K562 (cell line): ENCODE data around the gene SLC66A2. TPM values are rescaled to one million over a fixed set of nuclear protein-coding genes. Genes with fewer than 3 reads are reported as not detected.

Experiments used
- ATAC-seq: fragments of 200-7000 bp; cut with Tn5 transposase; 3 replicates; pipeline ENCODE4 v1.9.1; 2020; ENCODE audit warnings: moderate library complexity
- BruUV-seq: library from RNA; stranded (reverse); fragments of 400-500 nt; replicated peaks from 2 replicates; lab custom pipeline; 2021; lab: Mats Ljungman, UMichigan
- CTCF ChIA-PET: fragments of 300-600 bp; formaldehyde crosslinking; extraction: SDS; loops from one replicate; lab custom pipeline; 2021; ENCODE audit warnings: low intra/inter-chr PET ratio; lab: Yijun Ruan, JAX
- POLR2A ChIA-PET: fragments of 300-600, 350-650 bp; sonication (Branson Sonifier 250); formaldehyde crosslinking; extraction: SDS; loops from one replicate; lab custom pipeline; 2021; ENCODE audit warnings: antibody characterized with exemption, inconsistent platforms; lab: Yijun Ruan, JAX
- DNase-seq, 4 experiments: peaks; one replicate each; pipeline versions ENCODE4 v3.0.0 to v3.0.0-alpha.2; 2011 to 2018; ENCODE audit warnings: low spot score in 3 of 4, mixed read lengths in 3 of 4; ENCODE audit errors: extremely low read depth in 1 of 4
- FAIRE-seq: peaks from 2 replicates; lab custom pipeline; 2011; peaks lifted over from hg19 to GRCh38; lab: Jason Lieb, UNC
- H2AFZ ChIP-seq: 2 replicates; pipeline ENCODE4 v1.6.0; 2011; ENCODE audit warnings: low read depth, low read length, control low read depth, inconsistent platforms
- H3K27ac ChIP-seq: fragments of 200-600 bp; 3 replicates; pipeline ENCODE4 v1.8.0; 2011; ENCODE audit warnings: low read depth, mild to moderate bottlenecking, control low read depth, inconsistent platforms, low read length, moderate library complexity, mixed read lengths; ENCODE audit errors: extremely low read depth
- H3K27me3 ChIP-seq, 2 experiments: fragments of 300-600 bp in 1 of 2; 2 replicates in 1 of 2; 3 replicates in 1 of 2; pipeline versions ENCODE4 v1.6.0 to v1.8.0; 2011; ENCODE audit warnings: inconsistent platforms in 2 of 2, low read length in 2 of 2, mild to moderate bottlenecking in 1 of 2, mixed read lengths in 1 of 2, moderate library complexity in 1 of 2; ENCODE audit not compliant: control insufficient read depth in 2 of 2, insufficient read depth in 2 of 2
- H3K36me3 ChIP-seq: fragments of 300-600 bp; 3 replicates; pipeline ENCODE4 v1.8.0; 2011; ENCODE audit warnings: mild to moderate bottlenecking, low read length, inconsistent platforms; ENCODE audit not compliant: control insufficient read depth, insufficient read depth
- H3K4me1 ChIP-seq, 2 experiments: fragments of 200-600 bp in 1 of 2; replicated peaks in 1 of 2; 2 replicates in 1 of 2; 3 replicates in 1 of 2; pipeline versions ENCODE4 v1.5.1 to v1.8.0; 2011; ENCODE audit warnings: inconsistent platforms in 2 of 2, low read length in 2 of 2, mild to moderate bottlenecking in 1 of 2, mixed read lengths in 1 of 2, moderate library complexity in 1 of 2; ENCODE audit not compliant: control insufficient read depth in 2 of 2, insufficient read depth in 2 of 2
- H3K4me2 ChIP-seq: 2 replicates; pipeline ENCODE4 v1.6.1; 2011; ENCODE audit warnings: low read length, control low read depth, inconsistent platforms, mixed read lengths; ENCODE audit not compliant: insufficient read depth
- H3K4me3 ChIP-seq: fragments of 200-600 bp; sonication (generic), shearing (Covaris generic); 2 replicates; pipeline ENCODE4 v1.5.1; 2016; ENCODE audit warnings: control low read depth, inconsistent platforms
- H3K79me2 ChIP-seq: fragments of 200-600 bp; 3 replicates; pipeline ENCODE4 v1.8.0; 2011; ENCODE audit warnings: low read length, inconsistent platforms; ENCODE audit not compliant: control insufficient read depth, insufficient read depth
- H3K9ac ChIP-seq, 2 experiments: 2 replicates each; pipeline versions ENCODE4 v1.6.0 to v1.6.1; 2011; ENCODE audit warnings: low read depth in 2 of 2, low read length in 2 of 2, control low read depth in 1 of 2, inconsistent platforms in 1 of 2, mild to moderate bottlenecking in 1 of 2, mixed read lengths in 1 of 2; ENCODE audit not compliant: insufficient read depth in 1 of 2
- H3K9me1 ChIP-seq: one replicate; pipeline ENCODE4 v1.6.0; 2011; ENCODE audit warnings: inconsistent platforms, mild to moderate bottlenecking, low read length, moderate library complexity; ENCODE audit not compliant: control insufficient read depth, insufficient read depth
- H3K9me3 ChIP-seq: replicated peaks from 2 replicates; pipeline ENCODE4 v1.5.1; 2011; ENCODE audit warnings: low read depth, low read length, inconsistent platforms; ENCODE audit not compliant: control insufficient read depth, insufficient read depth
- H4K20me1 ChIP-seq: replicated peaks from 2 replicates; pipeline ENCODE4 v1.6.1; 2011; ENCODE audit warnings: low read length, inconsistent platforms, mixed read lengths; ENCODE audit not compliant: control insufficient read depth, insufficient read depth
- CTCF ChIP-seq, 3 experiments: IDR thresholded peaks in 2 of 3; conservative IDR thresholded peaks in 1 of 3; 2 replicates each; pipeline ENCODE4 v1.5.1; 2011 to 2012; ENCODE audit warnings: low read length in 3 of 3, mild to moderate bottlenecking in 3 of 3, control low read depth in 2 of 3, improper control_type of control experiment in 1 of 3, inconsistent platforms in 1 of 3, low read depth in 1 of 3, mixed read lengths in 1 of 3, moderate library complexity in 1 of 3; ENCODE audit not compliant: insufficient read depth in 2 of 3
- EP400 ChIP-seq: fragments of 450-650 bp; IDR thresholded peaks from 2 replicates; pipeline ENCODE4 v1.6.1; 2017; ENCODE audit warnings: antibody characterized with exemption, mild to moderate bottlenecking, moderate library complexity
- HMG20A ChIP-seq: fragments of 450-650 bp; formaldehyde crosslinking; conservative IDR thresholded peaks from 2 replicates; pipeline ENCODE4 v1.4.0; 2020; ENCODE audit warnings: mild to moderate bottlenecking, mixed read lengths
- MNT ChIP-seq, 2 experiments: fragments of 450-650 bp; conservative IDR thresholded peaks; 2 replicates each; pipeline ENCODE4 v1.6.1; 2017; ENCODE audit warnings: mild to moderate bottlenecking in 2 of 2, moderate library complexity in 2 of 2
- NR2C2 ChIP-seq, 2 experiments: fragments of 200-800 bp in 1 of 2; sonication (Bioruptor generic) in 1 of 2; sonication (generic) in 1 of 2; formaldehyde crosslinking in 1 of 2; IDR thresholded peaks; 2 replicates each; pipeline versions ENCODE4 v1.6.1 to v1.8.0; 2016 to 2022; ENCODE audit warnings: mild to moderate bottlenecking in 1 of 2, missing compliant biosample characterization in 1 of 2, missing genetic modification characterization in 1 of 2, missing genetic modification reagents in 1 of 2
- NRF1 ChIP-seq, 2 experiments: fragments of 450-650 bp; IDR thresholded peaks in 1 of 2; conservative IDR thresholded peaks in 1 of 2; 2 replicates each; pipeline ENCODE4 v1.6.1; 2014; ENCODE audit warnings: mild to moderate bottlenecking in 2 of 2
- RBM25 ChIP-seq: fragments of 200-400 bp; formaldehyde crosslinking; IDR thresholded peaks from 2 replicates; pipeline ENCODE4 v1.6.1; 2018; ENCODE audit warnings: low read length, low read depth, moderate library complexity; ENCODE audit not compliant: severe bottlenecking
- RUNX1 ChIP-seq: sonication (generic); IDR thresholded peaks from 2 replicates; pipeline ENCODE4 v1.6.1; 2016; ENCODE audit warnings: antibody characterized with exemption, low read depth
- SMARCE1 ChIP-seq: fragments of 450-650 bp; IDR thresholded peaks from 2 replicates; pipeline ENCODE4 v1.7.1; 2016; ENCODE audit warnings: mild to moderate bottlenecking
- STAT5B ChIP-seq: fragments of 250-450 bp; sonication (Bioruptor Pico); IDR thresholded peaks from 2 replicates; pipeline ENCODE4 v1.8.0; 2021; ENCODE audit warnings: mild to moderate bottlenecking, inconsistent platforms
- TAL1 ChIP-seq: fragments of 450-650 bp; IDR thresholded peaks from 2 replicates; pipeline ENCODE4 v1.6.1; 2016; ENCODE audit warnings: mild to moderate bottlenecking
- TCF3 ChIP-seq: sonication (generic); formaldehyde crosslinking; IDR thresholded peaks from 2 replicates; pipeline ENCODE4 v1.4.0; 2020; ENCODE audit warnings: mild to moderate bottlenecking, missing genetic modification reagents
- TCFL5 ChIP-seq: fragments of 250-450 bp; sonication (Bioruptor Pico); conservative IDR thresholded peaks from 2 replicates; pipeline ENCODE4 v1.6.1; 2021; ENCODE audit warnings: mild to moderate bottlenecking, moderate library complexity, matching md5 sums
- ZFP91 ChIP-seq: sonication (generic); formaldehyde crosslinking; IDR thresholded peaks from 2 replicates; pipeline ENCODE4 v1.8.0; 2022; ENCODE audit warnings: mild to moderate bottlenecking, missing genetic modification reagents
- ZNF224 ChIP-seq: sonication (generic); formaldehyde crosslinking; IDR thresholded peaks from 2 replicates; pipeline ENCODE4 v1.8.0; 2022; ENCODE audit warnings: mild to moderate bottlenecking, missing genetic modification reagents
- ZNF764 ChIP-seq: fragments of 250-450 bp; sonication (Bioruptor Pico); IDR thresholded peaks from 2 replicates; pipeline ENCODE4 v1.4.0; 2020; ENCODE audit warnings: low read depth, mild to moderate bottlenecking, moderate library complexity
- ZNF785 ChIP-seq: fragments of 250-450 bp; sonication (Bioruptor Pico); IDR thresholded peaks from 2 replicates; pipeline ENCODE4 v1.4.0; 2020; ENCODE audit warnings: mild to moderate bottlenecking
- WGBS: fragments of 100-300 bp; shearing (Covaris generic); methylation state at CpG from one replicate; pipeline ENCODE4 v1.1.6; 2016; ENCODE audit warnings: low coverage, mixed read lengths; ENCODE audit not compliant: insufficient coverage; ENCODE audit errors: missing lambda C conversion rate; 5-methylcytosine and 5-hydroxymethylcytosine counted together
- in situ Hi-C: fragments of 300-500 bp; cut with MboI; formaldehyde crosslinking; loops from 4 replicates; pipeline ENCODE4 v1.15.0; 2018; ENCODE audit warnings: inconsistent platforms, mixed read lengths
- intact Hi-C: fragments of 100-400 bp; cut with micrococcal nuclease; formaldehyde crosslinking; loops from 2 replicates; pipeline ENCODE4 v1.14.2; 2022
- polyA plus RNA-seq, 8 experiments: library from polyadenylated mRNA; depleted of rRNA in 4 of 8; stranded (reverse) in 5 of 8; unstranded in 3 of 8; fragments of >200 nt; fragmentation: Nextera tagmentation in 2 of 8; fragmentation: Illumina TruSeq in 1 of 8; extraction: Ambion mirVana in 2 of 8; extraction: Trizol in 1 of 8; gene quantifications; 2 replicates each; pipeline versions ENCODE4 v1.2.1 to v1.2.3, GENCODE V29; 2011 to 2014; ENCODE audit warnings: inconsistent platforms in 1 of 8, missing spikeins in 1 of 8
- total RNA-seq, 7 experiments: library from RNA; depleted of rRNA in 6 of 7; stranded (reverse); fragments of >200 nt in 6 of 7; fragmentation: Illumina TruSeq in 2 of 7; extraction: Trizol in 2 of 7; gene quantifications; 2 replicates each; pipeline versions ENCODE4 v1.2.1 to v1.2.3, GENCODE V29; 2011 to 2021; ENCODE audit warnings: low replicate concordance in 1 of 7

Gene SLC66A2
- total and polyA plus RNA-seq, 9 of the 15 experiments (the other 6 are each of a cell fraction or from before 2014, with no cell fraction given) = 0.25 to 17.5 (median 5.6) TPM

- Histone ChIP-seq H3K4me1 (no peaks in the 10 kb centered on the region; a peak in 1 of 5 replicates), H3K9me1 (no peaks in the 10 kb centered on the region), H3K4me2 (no peak overlapping the region), H4K20me1 (no peaks in the 10 kb centered on the region), H3K36me3 (peaks cover 3% of the 10 kb centered on the region; the same call in 1 of the 3 replicates), H3K27ac (no peak overlapping the region), H3K9me3 (peaks cover 3% of the 10 kb centered on the region; the same call in 1 of the 2 replicates), H3K9ac (no peak overlapping the region), H3K4me3 (no peak overlapping the region), H3K27me3 (no peaks in the 10 kb centered on the region), H2AFZ (no peak overlapping the region), H3K79me2 (no peaks in the 10 kb centered on the region)
- ATAC-seq (peak; percentile 64; the same call in 2 of the 3 replicates), FAIRE-seq (no peak), DNase-seq (peak in 2 of 4 experiments; percentile 13 to 31)
- CTCF ChIA-PET = no interaction called here
- in situ Hi-C loops = no loop called here
- WGBS = 48% methylated on average over 6 of the region's 8 CpGs
- intact Hi-C loops = no loop called here
- POLR2A ChIA-PET = no interaction called here
- no TSS peak for BruUV-seq
- TF ChIP-seq STAT5B (CRISPR knock-in tag) (no peak), EP400 (no peak), RUNX1 (no peak), ZFP91 (no peak), NR2C2 (CRISPR knock-in tag; IDR thresholded peaks at IDR 0.05) (peak; percentile 75), NR2C2 (tag; IDR thresholded peaks at IDR 0.05) (peak; percentile 48; the same call in 1 of the 2 replicates), SMARCE1 (no peak), NRF1 (conservative IDR thresholded peaks at IDR 0.05 in 1 of 2, IDR thresholded peaks at IDR 0.05 in 1 of 2) (peak in 1 of 2 experiments; percentile 31; a peak in 2 of 4 replicates), TCFL5 (CRISPR knock-in tag) (no peak), RBM25 (no peak), ZNF224 (CRISPR knock-in tag) (no peak), MNT (conservative IDR thresholded peaks at IDR 0.05) (peak in 1 of 2 experiments; percentile 35; a peak in 1 of 4 replicates), TAL1 (no peak), HMG20A (CRISPR knock-in tag) (no peak), CTCF (IDR thresholded peaks at IDR 0.05 in 2 of 3, conservative IDR thresholded peaks at IDR 0.05 in 1 of 3; ENCODE audit: insufficient read depth in 2 of 3, low read depth in 1 of 3, low read length in 3 of 3) (peak in 1 of 3 experiments; percentile 30; a peak in 1 of 6 replicates), TCF3 (CRISPR knock-in tag) (peak; percentile 57), ZNF785 (CRISPR knock-in tag) (no peak), ZNF764 (CRISPR knock-in tag) (no peak)
Measured at GRCh38 chr18:79934311-79935097, 16.9 kb downstream of the SLC66A2 start.
